OCI-LY3 (cell line): Measurements from ENCODE around the gene COX7A2L.

Source experiments
- H2AFZ ChIP-seq: fragments of 200-600, 300-600 bp; shearing (Covaris generic); 2 replicates; pipeline ENCODE4 v1.6.0; 2014; ENCODE audit warnings: antibody characterized with exemption, low read depth, low read length
- H3K27ac ChIP-seq: fragments of 200-600, 300-600 bp; sonication (generic); 2 replicates; pipeline ENCODE4 v1.5.1; 2014; ENCODE audit warnings: mild to moderate bottlenecking, low read length, moderate library complexity, mixed read lengths
- H3K27me3 ChIP-seq: fragments of 200-600, 300-600 bp; sonication (generic); 2 replicates; pipeline ENCODE4 v1.6.1; 2014; ENCODE audit warnings: low read depth, low read length, mixed read lengths
- H3K36me3 ChIP-seq: fragments of 200-600, 300-600 bp; sonication (generic); replicated peaks from 2 replicates; pipeline ENCODE3; 2014; ENCODE audit warnings: low read depth, low read length, mixed read lengths
- H3K4me1 ChIP-seq: fragments of 300-600, 200-600 bp; sonication (generic); 2 replicates; pipeline ENCODE4 v1.6.1; 2014; ENCODE audit warnings: low read length, mixed read lengths
- H3K4me2 ChIP-seq: fragments of 200-600, 300-600 bp; sonication (generic); 2 replicates; pipeline ENCODE4 v1.6.1; 2014; ENCODE audit warnings: low read length, mixed read lengths
- H3K4me3 ChIP-seq: fragments of 300-600, 200-600 bp; sonication (generic); 2 replicates; pipeline ENCODE4 v1.5.1; 2014; ENCODE audit warnings: antibody characterized with exemption, mild to moderate bottlenecking, low read length, moderate library complexity
- H3K79me2 ChIP-seq: fragments of 300-600, 200-600 bp; shearing (Covaris generic); 2 replicates; pipeline ENCODE4 v1.6.1; 2014; ENCODE audit warnings: mild to moderate bottlenecking, low read length, mixed read lengths
- H3K9ac ChIP-seq: fragments of 300-600, 200-600 bp; shearing (Covaris generic); 2 replicates; pipeline ENCODE4 v1.6.0; 2014; ENCODE audit warnings: mild to moderate bottlenecking, low read length, moderate library complexity
- H3K9me3 ChIP-seq: fragments of 200-600, 300-600 bp; shearing (Covaris generic); 2 replicates; pipeline ENCODE4 v1.6.1; 2014; ENCODE audit warnings: low read length, mixed read lengths; ENCODE audit not compliant: insufficient read depth
- H4K20me1 ChIP-seq: fragments of 200-600, 300-600 bp; sonication (generic); 2 replicates; pipeline ENCODE4 v1.6.1; 2016; ENCODE audit warnings: low read length, mixed read lengths; ENCODE audit not compliant: insufficient read depth
- CTCF ChIP-seq: fragments of 200-600, 300-600 bp; sonication (generic); IDR thresholded peaks from 2 replicates; pipeline ENCODE4 v1.5.1; 2014; ENCODE audit warnings: antibody characterized with exemption, low read length, low read depth
- EZH2phosphoT487 ChIP-seq: fragments of 200-600 bp; shearing (Covaris generic); IDR thresholded peaks from 2 replicates; pipeline ENCODE4 v1.6.1; 2018; ENCODE audit warnings: antibody characterized with exemption, mixed run types, low read depth

COX7A2L gene

GRCh38 chr2:42371611-42372473, 10.8 kb upstream of the COX7A2L start:
- no peak overlapping the region for H3K4me2 ChIP-seq
- H3K9me3 ChIP-seq, result no peaks in the 10 kb centered on the region
- no peaks in the 10 kb centered on the region for H4K20me1 ChIP-seq
- H3K27me3 ChIP-seq, result no peaks in the 10 kb centered on the region
- no peak overlapping the region for H3K9ac ChIP-seq
- no peaks in the 10 kb centered on the region for H3K36me3 ChIP-seq
- no peak overlapping the region for H2AFZ ChIP-seq
- no peak overlapping the region for H3K27ac ChIP-seq
- H3K79me2 ChIP-seq, result no peaks in the 10 kb centered on the region
- no peaks in the 10 kb centered on the region for H3K4me1 ChIP-seq
- TF ChIP-seq CTCF (no peak), EZH2phosphoT487 (no peak)
- H3K4me3 ChIP-seq, result no peak overlapping the region

GRCh38 chr2:42369532-42370229, 8.7 kb upstream of the COX7A2L start:
- TF ChIP-seq EZH2phosphoT487, result no peak
- no peak overlapping the region for H3K4me2 ChIP-seq
- no peaks in the 10 kb centered on the region for H3K36me3 ChIP-seq
- H4K20me1 ChIP-seq, result no peaks in the 10 kb centered on the region
- no peak overlapping the region for H3K9ac ChIP-seq
- no peaks in the 10 kb centered on the region; the same call in 1 of the 2 replicates for H3K27me3 ChIP-seq
- H3K27ac ChIP-seq, result no peak overlapping the region
- no peaks in the 10 kb centered on the region for H3K9me3 ChIP-seq
- no peaks in the 10 kb centered on the region for H3K4me1 ChIP-seq
- H3K4me3 ChIP-seq, result no peak overlapping the region
- H3K79me2 ChIP-seq, result no peaks in the 10 kb centered on the region
- H2AFZ ChIP-seq, result no peak overlapping the region

GRCh38 chr2:42368817-42369531, 8.0 kb upstream of the COX7A2L start:
- Histone ChIP-seq H3K9ac (no peak overlapping the region), H3K4me1 (no peaks in the 10 kb centered on the region), H3K9me3 (no peaks in the 10 kb centered on the region), H3K4me3 (no peak overlapping the region), H3K27me3 (no peaks in the 10 kb centered on the region; the same call in 1 of the 2 replicates), H4K20me1 (no peaks in the 10 kb centered on the region), H3K4me2 (no peak overlapping the region), H2AFZ (no peak overlapping the region), H3K36me3 (no peaks in the 10 kb centered on the region), H3K27ac (no peak overlapping the region), H3K79me2 (no peaks in the 10 kb centered on the region)
- TF ChIP-seq CTCF (no peak), EZH2phosphoT487 (no peak)

GRCh38 chr2:42367835-42368234, 6.8 kb upstream of the COX7A2L start:
- Histone ChIP-seq H3K4me1 (no peaks in the 10 kb centered on the region), H3K9me3 (no peaks in the 10 kb centered on the region), H3K79me2 (no peaks in the 10 kb centered on the region), H4K20me1 (no peaks in the 10 kb centered on the region), H3K36me3 (no peaks in the 10 kb centered on the region), H2AFZ (no peak overlapping the region), H3K9ac (no peak overlapping the region), H3K27ac (no peak overlapping the region), H3K4me3 (no peak overlapping the region), H3K4me2 (no peak overlapping the region), H3K27me3 (no peaks in the 10 kb centered on the region; the same call in 1 of the 2 replicates)
- TF ChIP-seq EZH2phosphoT487, result no peak
- TF ChIP-seq CTCF, result no peak
